Smooth muscle cell (in vitro differentiated cells): ENCODE data around the gene CDPF1. TPM values are rescaled to one million over a fixed set of nuclear protein-coding genes. Genes with fewer than 3 reads are reported as not detected.

Source experiments
- DNase-seq: peaks from one replicate; lab custom pipeline; 2025; ENCODE audit not compliant: unreplicated experiment; lab: John Stamatoyannopoulos, UW
- H2AFZ ChIP-seq: fragments of 200-600 bp; sonication (generic); 2 replicates; pipeline ENCODE4 v1.6.0; 2016; ENCODE audit warnings: antibody characterized with exemption, low read depth, mild to moderate bottlenecking
- H3F3A ChIP-seq: fragments of 200-600 bp; sonication (generic); 2 replicates; pipeline ENCODE4 v1.6.0; 2017; ENCODE audit warnings: antibody characterized with exemption, low read depth
- H3K27ac ChIP-seq: fragments of 200-600 bp; sonication (generic); 2 replicates; pipeline ENCODE4 v1.5.1; 2016; ENCODE audit warnings: low read depth, mild to moderate bottlenecking
- H3K27me3 ChIP-seq: fragments of 200-600 bp; sonication (generic); 2 replicates; pipeline ENCODE4 v1.6.1; 2016; ENCODE audit warnings: low read depth, mild to moderate bottlenecking
- H3K36me3 ChIP-seq: fragments of 200-600 bp; sonication (generic); 2 replicates; pipeline ENCODE4 v1.5.1; 2016; ENCODE audit warnings: low read depth
- H3K4me1 ChIP-seq: fragments of 200-600 bp; sonication (generic); 2 replicates; pipeline ENCODE4 v1.5.1; 2016; ENCODE audit warnings: low read depth
- H3K4me2 ChIP-seq: fragments of 200-600 bp; sonication (generic); 2 replicates; pipeline ENCODE4 v1.6.0; 2016; ENCODE audit warnings: mild to moderate bottlenecking
- H3K4me3 ChIP-seq: fragments of 200-600 bp; sonication (generic); 2 replicates; pipeline ENCODE4 v1.5.1; 2016; ENCODE audit warnings: mild to moderate bottlenecking
- H3K79me2 ChIP-seq: fragments of 200-600 bp; sonication (generic); 2 replicates; pipeline ENCODE4 v1.6.0; 2016; ENCODE audit warnings: low read depth, mild to moderate bottlenecking
- H3K9ac ChIP-seq: fragments of 200-600 bp; sonication (generic); 2 replicates; pipeline ENCODE4 v1.6.0; 2016; ENCODE audit warnings: low read depth
- H3K9me3 ChIP-seq: fragments of 200-600 bp; sonication (generic); replicated peaks from 2 replicates; pipeline ENCODE4 v1.5.1; 2016; ENCODE audit warnings: low read depth
- H4K20me1 ChIP-seq: fragments of 200-600 bp; sonication (generic); 2 replicates; pipeline ENCODE4 v1.6.0; 2016; ENCODE audit warnings: low read depth
- WGBS: methylation state at CpG from one replicate; pipeline ENCODE4 v1.1.7; 2016; ENCODE audit warnings: low lambda C conversion rate; 5-methylcytosine and 5-hydroxymethylcytosine counted together
- polyA plus RNA-seq: library from polyadenylated mRNA; unstranded; fragments of >200 nt; fragmentation: Nextera tagmentation; extraction: Ambion mirVana; gene quantifications from 2 replicates; pipeline ENCODE4 v1.2.1, GENCODE V29; 2016
- total RNA-seq: library from RNA; depleted of rRNA; stranded (reverse); fragments of >200 nt; gene quantifications from 2 replicates; pipeline ENCODE4 v1.2.3, GENCODE V29; 2014
- TF ChIP-seq, protein P1 (sequence below): fragments of 200-600 bp; sonication (generic); IDR thresholded peaks from 2 replicates; pipeline ENCODE4 v1.5.1; 2017; ENCODE audit warnings: borderline replicate concordance, mild to moderate bottlenecking, antibody characterized with exemption; ENCODE audit not compliant: insufficient read depth, poor library complexity, severe bottlenecking

Gene CDPF1
- total and polyA plus RNA-seq, 2 experiments from 2014 or later: 9.6 to 11.6 TPM

DNA sequence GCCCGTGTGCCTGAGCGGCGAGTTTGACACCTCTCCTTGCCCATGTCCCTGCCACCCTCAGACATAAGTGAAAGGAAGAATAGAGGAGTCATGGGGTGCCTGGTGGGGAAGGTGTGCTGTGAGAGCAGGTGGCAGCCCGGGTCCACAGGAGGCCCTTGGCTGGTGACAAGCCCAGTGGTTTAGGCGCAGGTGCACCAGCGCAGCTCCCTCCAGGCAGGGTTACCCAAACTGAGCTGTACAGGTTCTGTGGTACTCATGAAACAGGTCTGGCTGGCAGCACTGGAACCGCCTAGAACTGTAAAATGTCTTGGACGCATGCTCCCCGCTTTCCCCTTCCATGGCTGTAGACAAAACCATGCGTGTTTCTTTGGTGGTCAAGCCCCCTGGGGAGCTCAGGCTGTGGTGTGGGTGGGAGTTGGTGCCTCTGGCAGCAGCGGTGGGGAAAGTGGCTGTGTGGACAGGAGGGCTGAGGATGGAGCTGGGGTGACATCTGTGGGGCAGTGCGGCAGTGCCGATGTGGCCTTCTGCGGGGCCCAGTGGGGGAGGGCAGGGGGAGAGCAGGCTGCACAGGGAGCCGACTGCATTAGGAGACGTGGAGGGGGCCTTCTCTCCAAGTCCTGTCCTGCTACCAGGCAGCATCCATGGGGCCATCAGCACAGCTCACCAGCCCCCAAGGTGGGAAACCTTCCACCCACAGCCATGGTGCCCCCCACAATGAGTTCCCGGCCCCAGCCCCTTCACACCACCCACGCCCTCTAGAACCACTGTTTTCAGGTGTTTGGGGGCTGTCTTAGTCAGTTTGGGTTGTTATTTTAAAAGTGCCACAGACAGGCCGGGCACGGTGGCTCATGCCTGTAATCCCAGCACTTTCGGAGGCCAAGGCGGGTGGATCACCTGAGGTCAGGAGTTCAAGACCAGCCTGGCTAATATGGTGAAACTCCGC lies 41.0 kb upstream of the CDPF1 start:
- Histone ChIP-seq H3K36me3 (no peaks in the 10 kb centered on the region), H3K9me3 (no peaks in the 10 kb centered on the region), H4K20me1 (no peaks in the 10 kb centered on the region), H3K4me2 (no peak overlapping the region), H3F3A (no peaks in the 10 kb centered on the region), H3K4me3 (no peak overlapping the region), H2AFZ (no peak overlapping the region), H3K9ac (no peak overlapping the region), H3K27me3 (no peaks in the 10 kb centered on the region), H3K79me2 (no peaks in the 10 kb centered on the region), H3K4me1 (no peaks in the 10 kb centered on the region), H3K27ac (no peak overlapping the region)
- 99% methylated on average over 20 of the region's 23 CpGs for WGBS
- TF ChIP-seq, protein P1, sequence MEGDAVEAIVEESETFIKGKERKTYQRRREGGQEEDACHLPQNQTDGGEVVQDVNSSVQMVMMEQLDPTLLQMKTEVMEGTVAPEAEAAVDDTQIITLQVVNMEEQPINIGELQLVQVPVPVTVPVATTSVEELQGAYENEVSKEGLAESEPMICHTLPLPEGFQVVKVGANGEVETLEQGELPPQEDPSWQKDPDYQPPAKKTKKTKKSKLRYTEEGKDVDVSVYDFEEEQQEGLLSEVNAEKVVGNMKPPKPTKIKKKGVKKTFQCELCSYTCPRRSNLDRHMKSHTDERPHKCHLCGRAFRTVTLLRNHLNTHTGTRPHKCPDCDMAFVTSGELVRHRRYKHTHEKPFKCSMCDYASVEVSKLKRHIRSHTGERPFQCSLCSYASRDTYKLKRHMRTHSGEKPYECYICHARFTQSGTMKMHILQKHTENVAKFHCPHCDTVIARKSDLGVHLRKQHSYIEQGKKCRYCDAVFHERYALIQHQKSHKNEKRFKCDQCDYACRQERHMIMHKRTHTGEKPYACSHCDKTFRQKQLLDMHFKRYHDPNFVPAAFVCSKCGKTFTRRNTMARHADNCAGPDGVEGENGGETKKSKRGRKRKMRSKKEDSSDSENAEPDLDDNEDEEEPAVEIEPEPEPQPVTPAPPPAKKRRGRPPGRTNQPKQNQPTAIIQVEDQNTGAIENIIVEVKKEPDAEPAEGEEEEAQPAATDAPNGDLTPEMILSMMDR: no peak
- DNase-seq: no peak

DNA sequence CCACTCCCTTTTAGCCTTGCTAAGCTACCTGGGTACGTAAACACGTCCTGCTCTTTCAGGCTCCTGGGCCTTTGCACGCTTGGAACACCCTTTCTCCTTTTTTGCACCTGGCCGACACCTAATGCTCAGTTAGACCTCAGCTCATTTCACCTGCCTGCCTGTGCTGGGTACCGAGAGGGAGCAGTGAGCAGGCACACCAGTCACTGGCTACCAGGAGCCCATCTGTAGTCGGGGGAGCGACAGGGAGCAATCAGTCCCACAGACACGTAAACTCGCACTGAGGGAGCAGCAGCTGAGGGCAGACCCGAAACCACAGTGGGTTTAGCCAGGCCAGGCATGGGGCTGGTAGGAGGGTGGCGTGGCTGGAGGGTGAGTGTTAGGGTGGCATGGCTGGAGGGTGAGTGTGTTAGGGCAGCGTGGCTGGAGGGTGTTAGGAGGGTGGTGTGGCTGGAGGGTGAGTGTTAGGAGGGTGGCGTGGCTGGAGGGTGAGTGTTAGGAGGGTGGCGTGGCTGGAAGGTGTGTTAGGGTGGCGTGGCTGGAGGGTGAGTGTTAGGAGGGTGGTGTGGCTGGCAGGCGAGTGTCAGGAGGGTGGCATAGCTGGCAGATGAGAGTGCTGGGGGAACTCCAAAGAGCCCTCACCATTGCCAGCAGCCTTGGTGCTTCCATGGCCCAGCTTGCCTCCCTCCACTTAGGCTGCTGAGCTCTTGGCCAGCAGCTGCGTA lies 40.2 kb upstream of the CDPF1 start:
- no peaks in the 10 kb centered on the region for H3K79me2 ChIP-seq
- no peaks in the 10 kb centered on the region for H3K36me3 ChIP-seq
- TF ChIP-seq, protein P1: no peak
- H3K27ac ChIP-seq: no peak overlapping the region
- H3K9me3 ChIP-seq: no peaks in the 10 kb centered on the region
- no peak overlapping the region for H3K4me3 ChIP-seq
- no peak overlapping the region for H3K9ac ChIP-seq
- H3K4me1 ChIP-seq: no peaks in the 10 kb centered on the region
- WGBS: 99% methylated on average over 15 of the region's 17 CpGs
- no peaks in the 10 kb centered on the region for H4K20me1 ChIP-seq
- H3K27me3 ChIP-seq: no peaks in the 10 kb centered on the region
- DNase-seq: no peak
- no peak overlapping the region for H2AFZ ChIP-seq
- H3F3A ChIP-seq: no peaks in the 10 kb centered on the region
- no peak overlapping the region for H3K4me2 ChIP-seq

DNA sequence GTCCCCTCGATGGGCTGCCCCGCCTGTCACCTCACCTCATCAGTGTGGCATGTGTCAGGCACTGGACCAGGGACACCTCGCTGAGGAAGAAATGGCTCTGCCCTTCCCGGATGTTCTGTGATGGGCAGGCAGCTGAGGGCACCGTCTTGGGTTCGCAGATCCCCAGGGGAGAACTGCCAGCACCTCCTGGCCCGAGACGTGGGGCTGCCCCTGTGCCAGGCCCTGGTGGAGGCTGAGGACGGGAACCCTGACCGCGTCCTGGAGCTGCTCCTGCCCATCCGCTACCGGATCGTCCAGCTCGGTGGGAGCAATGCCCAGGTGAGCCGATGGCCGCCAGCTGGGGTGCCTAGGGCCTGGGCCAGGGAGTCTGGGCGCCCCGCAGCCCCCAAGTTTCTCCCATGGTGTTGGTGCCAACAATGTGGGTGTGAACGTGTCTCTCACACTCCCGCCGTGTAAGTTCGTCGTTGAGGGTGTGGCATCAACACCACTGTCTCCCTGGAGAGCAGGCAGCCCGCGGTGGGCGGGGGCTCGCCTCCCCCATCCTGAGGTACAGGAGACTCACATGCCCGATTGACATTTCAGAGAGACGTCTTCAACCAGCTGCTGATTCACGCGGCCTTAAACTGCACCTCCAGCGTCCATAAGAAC lies 39.3 kb upstream of the CDPF1 start:
- DNase-seq: no peak
- WGBS: 96% methylated on average over 33 of the region's 33 CpGs
- Histone ChIP-seq H3K27me3 (no peaks in the 10 kb centered on the region), H3K9ac (no peak overlapping the region), H3K4me3 (no peak overlapping the region), H3K79me2 (no peaks in the 10 kb centered on the region), H3K4me2 (no peak overlapping the region), H3K27ac (no peak overlapping the region), H2AFZ (no peak overlapping the region), H3K4me1 (no peaks in the 10 kb centered on the region), H4K20me1 (no peaks in the 10 kb centered on the region), H3F3A (no peaks in the 10 kb centered on the region), H3K9me3 (no peaks in the 10 kb centered on the region), H3K36me3 (no peaks in the 10 kb centered on the region)
- TF ChIP-seq, protein P1: no peak
